Activated gamma-delta T cell treated with anti-CD3 and anti-CD28 coated beads, Interleukin-2, amount 50 U/mL, for 16 hours (primary cell): Measurements from ENCODE around the gene UGT1A7.
"Not testable (repeated sequence)": the region's sequence is repeated elsewhere in the genome, so short reads cannot be mapped to it uniquely, and the experiment has no call there.

Experiments
- DNase-seq: peaks from one replicate; pipeline ENCODE4 v3.0.0-alpha.2; 2020; ENCODE audit warnings: low read depth

Gene UGT1A7

DNA sequence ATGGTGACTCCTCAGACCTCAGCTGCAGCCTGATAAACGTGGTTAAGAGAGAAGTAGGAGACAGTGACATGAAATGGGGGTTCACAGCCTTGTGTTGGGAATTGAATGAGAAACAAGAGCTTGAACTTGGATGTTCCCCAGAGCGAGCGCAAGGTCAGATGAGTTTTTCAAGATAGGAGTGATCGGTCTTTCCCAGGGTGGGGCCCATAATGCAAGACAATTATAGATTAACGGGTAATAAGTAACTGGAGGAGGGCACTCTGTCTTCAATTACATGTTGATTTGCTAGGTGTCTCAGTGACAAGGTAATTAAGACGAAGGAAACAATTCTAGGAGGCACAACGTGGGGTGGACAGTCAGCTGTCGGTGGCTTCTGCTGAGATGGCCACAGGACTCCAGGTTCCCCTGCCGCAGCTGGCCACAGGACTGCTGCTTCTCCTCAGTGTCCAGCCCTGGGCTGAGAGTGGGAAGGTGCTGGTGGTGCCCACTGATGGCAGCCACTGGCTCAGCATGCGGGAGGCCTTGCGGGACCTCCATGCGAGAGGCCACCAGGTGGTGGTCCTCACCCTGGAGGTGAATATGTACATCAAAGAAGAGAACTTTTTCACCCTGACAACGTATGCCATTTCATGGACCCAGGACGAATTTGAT is 31.0 kb downstream of the UGT1A7 start, which contains the start of gene UGT1A5:
UGT1A5 (plus strand) TSS at position 297 of the 651 bp plus-strand sequence; CDS start at position 382, 85 bp downstream.
- DNase-seq = no peak

DNA sequence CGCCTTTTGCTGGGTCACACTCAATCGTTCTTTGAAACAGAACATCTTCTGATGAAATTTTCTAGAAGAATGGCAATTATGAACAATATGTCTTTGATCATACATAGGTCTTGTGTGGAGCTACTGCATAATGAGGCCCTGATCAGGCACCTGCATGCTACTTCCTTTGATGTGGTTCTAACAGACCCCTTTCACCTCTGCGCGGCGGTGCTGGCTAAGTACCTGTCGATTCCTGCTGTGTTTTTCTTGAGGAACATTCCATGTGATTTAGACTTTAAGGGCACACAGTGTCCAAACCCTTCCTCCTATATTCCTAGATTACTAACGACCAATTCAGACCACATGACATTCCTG is 31.5 kb downstream of the UGT1A7 start:
- no peak for DNase-seq

GRCh38 chr2:233714121-233714520 is 32.4 kb downstream of the UGT1A7 start:
- no peak for DNase-seq

GRCh38 chr2:233718552-233718951 is 36.9 kb downstream of the UGT1A7 start, which contains the start of gene UGT1A4:
Gene UGT1A4, plus strand, starts transcription at chr2:233718736. Its CDS starts 85 bp downstream, at chr2:233718821.
- DNase-seq = no peak

DNA sequence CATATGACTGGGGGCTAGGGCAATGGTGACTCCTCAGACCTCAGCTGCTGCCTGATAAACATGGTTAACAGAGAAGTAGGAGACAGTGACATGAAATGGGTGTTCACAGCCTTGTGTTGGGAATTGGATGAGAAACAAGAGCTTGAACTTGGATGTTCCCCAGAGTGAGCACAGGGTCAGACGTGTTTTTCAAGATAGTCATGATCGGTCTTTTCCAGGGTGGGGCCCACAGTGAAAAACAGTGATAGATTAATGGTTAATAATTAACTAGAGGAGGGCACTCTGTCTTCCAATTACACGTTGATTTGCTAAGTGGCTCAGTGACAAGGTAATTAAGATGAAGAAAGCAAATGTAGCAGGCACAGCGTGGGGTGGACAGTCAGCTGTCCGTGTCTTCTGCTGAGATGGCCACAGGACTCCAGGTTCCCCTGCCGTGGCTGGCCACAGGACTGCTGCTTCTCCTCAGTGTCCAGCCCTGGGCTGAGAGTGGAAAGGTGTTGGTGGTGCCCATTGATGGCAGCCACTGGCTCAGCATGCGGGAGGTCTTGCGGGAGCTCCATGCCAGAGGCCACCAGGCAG is 47.1 kb downstream of the UGT1A7 start, which contains the start of gene UGT1A3:
UGT1A3 (plus strand) TSS at position 320 of the 579 bp plus-strand sequence; CDS start at position 405, 85 bp downstream.
- no peak for DNase-seq

GRCh38 chr2:233736868-233737653 is 55.4 kb downstream of the UGT1A7 start:
- not testable (repeated sequence) for DNase-seq

DNA sequence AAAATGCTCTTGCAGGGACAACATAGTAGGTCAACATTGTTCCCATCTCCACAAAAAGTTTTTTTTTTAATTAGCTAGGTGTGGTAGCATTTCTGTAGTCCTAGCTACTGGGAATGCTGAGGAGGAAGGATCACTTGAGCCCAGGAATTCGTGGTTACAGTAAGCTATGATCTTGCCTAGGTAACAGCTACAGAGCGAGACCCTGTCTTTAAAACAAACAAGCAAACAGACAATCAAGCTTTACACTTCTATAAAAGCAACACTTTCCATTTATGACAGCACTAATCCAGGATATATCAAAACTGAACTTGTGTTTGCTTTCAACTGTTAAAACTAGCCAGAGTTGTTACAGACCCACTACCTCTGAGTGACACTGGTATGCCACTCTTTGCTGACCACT is 59.2 kb downstream of the UGT1A7 start:
- DNase-seq = no peak

DNA sequence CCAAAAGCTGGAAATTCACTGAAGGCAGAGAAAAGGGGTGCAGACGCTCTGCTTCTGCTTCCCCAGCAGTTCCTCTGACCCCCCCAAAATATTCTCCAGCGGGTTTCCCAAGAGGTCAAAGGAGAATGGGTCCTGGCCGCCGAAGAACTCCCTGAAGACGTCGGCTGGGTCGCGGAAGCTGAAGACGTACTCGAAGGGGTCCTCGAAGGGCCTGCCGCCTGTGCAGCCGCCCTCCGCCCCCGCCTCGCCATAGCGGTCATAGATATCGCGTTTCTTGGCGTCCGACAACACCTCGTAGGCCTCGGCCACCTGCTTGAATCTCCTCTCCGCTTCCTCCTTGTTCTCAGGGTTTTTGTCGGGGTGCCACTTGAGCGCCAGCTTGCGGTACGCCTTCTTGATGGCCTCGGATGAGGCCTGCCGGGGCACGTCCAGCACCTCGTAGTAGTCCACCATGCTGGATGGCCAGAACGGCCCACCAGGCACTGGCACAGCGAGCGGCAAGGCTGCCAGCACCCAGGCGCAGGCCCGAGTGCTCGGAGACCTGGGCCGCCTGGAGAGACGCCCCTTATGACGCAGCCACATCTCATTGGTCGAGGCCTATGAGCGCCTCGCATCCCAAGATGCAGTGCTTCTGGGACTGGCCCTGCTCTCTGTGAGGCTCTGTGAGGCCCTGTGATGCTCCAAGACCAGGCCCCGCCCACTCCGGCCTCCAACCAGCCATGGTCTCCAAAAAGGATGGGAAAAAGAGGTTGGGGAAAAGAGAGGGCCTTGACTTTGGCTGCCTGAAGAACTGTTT is 62.0 kb downstream of the UGT1A7 start:
- DNase-seq = no peak

DNA sequence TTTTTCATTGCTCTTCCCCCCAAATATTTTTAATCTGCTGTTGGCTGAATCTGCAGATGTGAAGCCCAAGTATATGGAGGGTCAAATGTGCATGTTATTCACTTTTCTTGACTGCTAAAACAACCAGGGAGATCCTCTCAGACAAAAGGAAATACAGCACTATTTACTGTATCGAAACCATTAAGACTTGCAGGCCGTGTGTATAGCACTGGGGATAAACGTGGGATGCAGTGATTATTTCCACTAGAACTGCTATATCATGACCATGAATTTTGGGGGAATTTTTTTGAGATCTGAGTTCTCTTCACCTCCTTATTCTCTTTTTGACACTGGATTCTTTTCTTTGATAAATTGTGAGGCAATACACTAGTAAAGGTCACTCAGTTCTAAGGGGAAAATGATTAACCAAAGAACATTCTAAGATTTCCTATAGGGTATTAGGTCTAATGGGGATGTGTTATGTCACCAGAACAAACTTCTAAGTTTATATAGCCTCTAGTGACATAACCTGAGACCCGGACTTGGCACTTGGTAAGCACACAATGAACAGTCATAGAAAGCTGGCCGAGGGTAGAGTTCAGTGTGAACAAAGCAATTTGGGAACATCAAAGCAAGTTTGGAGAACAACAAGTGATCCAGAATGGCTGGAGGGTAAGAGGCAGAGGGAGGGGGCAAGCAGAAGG is 63.5 kb downstream of the UGT1A7 start:
- no peak for DNase-seq

DNA sequence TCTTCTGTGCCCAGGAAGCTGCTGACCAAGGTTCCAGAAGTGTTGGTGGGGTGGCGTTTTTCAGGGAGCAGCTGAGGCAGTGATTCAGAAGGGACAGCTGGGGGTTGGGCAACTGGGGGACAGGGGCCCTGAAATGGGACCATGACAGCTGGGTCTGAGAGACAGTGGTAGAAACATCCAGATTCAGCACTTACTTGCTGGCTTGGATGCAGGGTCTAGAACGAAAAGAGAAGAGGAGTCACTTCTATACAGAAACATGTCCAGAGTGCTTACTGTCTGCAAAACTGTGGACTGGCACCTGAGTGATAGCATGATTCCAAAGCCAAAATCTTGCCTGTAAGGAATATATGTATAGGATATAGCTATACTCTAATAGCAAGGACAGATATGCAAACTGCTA is 64.1 kb downstream of the UGT1A7 start:
- DNase-seq = not testable (repeated sequence)

DNA sequence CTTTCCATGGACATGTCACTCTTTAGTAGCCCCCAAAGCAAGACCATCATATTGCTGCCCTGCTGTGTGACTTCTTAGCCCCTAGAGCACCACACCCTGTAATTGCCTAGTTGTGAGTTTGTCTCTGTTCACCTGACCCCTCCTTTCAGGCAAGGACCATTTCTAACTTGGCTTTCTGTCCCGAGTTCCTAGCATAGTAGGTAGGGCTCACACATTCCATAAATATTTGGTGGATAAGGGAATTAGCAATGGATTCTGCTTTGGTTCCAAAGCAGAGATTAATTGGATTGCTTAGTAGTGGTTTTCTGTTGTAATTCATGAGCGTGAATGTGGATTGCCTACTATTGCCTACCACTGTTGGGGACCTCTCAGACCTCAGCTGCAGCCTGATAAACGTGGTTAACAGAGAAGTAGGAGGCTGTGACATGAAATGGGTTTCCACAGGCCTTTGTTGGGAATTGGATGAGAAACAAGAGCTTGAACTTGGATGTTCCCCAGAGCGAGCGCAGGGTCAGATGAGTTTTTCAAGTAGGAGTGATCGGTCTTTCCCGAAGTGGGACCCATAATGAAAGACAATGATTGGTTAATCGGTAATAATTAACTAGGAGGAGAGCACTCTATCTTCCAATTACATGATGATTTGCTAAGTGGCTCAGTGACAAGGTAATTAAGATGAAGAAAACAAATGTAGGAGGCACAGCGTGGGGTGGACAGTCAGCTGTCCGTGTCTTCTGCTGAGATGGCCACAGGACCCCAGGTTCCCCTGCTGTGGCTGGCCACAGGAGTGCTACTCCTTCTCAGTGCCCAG is 65.0 kb downstream of the UGT1A7 start:
- DNase-seq = no peak

GRCh38 chr2:233747283-233747544 is 65.5 kb downstream of the UGT1A7 start:
- no peak for DNase-seq

DNA sequence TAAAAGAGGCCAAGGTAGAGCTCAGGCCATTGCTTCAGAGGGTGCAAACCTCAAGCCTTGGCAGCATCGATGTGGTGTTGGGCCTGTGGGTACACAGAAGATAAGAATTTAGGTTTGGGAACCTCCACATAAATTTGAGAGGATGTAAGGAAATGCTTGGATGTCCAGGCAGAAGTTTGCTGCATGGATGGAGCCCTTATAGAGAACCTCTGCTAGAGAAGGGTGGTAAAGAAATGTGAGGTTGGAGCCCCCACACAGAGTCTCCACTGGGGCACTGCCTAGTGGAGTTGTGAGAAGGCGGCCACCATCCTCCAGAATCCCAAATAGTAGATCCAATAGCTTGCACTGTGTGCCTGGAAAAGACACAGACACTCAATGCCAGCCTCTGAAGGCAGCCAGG is 69.0 kb downstream of the UGT1A7 start:
- not testable (repeated sequence) for DNase-seq

DNA sequence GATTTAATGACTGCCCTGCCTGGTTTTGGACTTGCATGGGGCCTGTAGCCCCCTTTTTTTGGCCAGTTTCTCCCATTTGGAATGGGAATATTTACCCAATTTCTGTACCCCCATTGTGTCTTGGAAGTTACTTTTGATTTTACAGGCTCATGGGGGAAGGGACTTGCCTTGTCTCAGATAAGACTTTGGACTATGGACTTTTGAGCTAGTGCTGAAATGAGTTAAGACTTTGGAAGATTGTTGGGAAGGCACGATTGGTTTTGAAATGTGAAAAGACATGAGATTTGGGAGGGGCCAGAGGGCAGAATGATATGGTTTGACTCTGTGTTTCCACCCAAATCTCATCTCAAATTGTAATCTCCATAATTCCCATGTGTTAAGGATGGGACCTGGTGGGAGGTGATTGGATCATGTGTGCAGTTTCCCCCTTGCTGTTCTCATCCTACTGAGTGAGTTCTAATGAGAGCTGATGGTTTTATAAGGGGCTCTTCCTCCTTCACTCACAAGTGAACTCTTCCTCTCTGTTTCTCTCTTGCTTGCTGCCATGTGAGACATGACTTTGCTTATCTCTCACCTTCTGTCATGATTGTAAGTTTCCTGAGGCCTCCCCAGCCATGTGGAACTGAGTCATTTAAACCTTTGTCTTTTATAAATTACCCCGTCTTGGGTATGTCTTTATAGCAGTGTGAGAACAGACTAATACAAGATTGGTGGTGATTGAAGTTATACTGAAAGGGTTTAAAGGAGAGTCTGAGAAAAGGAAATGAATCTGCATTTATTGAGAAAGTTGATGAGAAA is 69.7 kb downstream of the UGT1A7 start:
- DNase-seq = not testable (repeated sequence)

DNA sequence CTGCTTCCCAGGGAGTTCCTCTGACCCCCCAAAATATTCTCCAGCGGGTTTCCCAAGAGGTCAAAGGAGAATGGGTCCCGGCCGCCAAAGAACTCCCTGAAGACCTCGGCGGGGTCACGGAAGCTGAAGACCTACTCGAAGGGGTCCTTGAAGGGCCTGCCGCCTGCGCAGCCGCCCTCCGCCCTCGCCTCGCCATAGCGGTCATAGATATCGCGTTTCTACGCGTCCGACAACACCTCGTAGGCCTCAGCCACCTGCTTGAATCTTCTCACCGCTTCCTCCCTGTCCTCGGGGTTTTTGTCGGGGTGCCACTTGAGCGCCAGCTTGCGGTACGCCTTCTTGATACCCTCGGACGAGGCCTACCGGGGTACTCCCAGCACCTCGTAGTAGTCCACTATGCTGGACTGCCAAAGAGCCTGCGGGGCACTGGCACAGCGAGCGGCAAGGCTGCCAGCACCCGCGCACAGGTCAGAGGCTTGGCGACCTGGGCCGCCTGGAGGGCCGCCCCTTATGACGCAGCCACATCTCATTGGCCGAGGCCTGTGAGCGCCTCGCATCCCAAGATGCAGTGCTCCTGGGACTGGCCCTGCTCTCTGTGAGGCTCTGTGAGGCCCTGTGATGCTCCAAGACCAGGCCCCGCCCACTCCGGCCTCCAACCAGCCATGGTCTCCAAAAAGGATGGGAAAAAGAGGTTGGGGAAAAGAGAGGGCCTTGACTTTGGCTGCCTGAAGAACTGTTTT is 73.3 kb downstream of the UGT1A7 start:
- no peak for DNase-seq

DNA sequence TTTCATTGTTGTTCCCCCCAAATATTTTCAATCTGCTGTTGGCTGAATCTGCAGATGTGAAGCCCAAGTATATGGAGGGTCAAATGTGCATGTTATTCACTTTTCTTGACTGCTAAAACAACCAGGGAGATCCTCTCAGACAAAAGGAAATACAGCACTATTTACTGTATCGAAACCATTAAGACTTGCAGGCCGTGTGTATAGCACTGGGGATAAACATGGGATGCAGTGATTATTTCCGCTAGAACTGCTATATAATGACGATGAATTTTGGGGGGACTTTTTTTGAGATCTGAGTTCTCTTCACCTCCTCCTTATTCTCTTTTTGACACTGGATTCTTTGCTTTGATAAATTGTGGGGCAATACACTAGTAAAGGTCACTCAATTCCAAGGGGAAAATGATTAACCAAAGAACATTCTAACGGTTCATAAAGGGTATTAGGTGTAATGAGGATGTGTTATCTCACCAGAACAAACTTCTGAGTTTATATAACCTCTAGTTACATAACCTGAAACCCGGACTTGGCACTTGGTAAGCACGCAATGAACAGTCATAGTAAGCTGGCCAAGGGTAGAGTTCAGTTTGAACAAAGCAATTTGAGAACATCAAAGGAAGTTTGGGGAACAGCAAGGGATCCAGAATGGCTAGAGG is 74.9 kb downstream of the UGT1A7 start:
- no peak for DNase-seq

DNA sequence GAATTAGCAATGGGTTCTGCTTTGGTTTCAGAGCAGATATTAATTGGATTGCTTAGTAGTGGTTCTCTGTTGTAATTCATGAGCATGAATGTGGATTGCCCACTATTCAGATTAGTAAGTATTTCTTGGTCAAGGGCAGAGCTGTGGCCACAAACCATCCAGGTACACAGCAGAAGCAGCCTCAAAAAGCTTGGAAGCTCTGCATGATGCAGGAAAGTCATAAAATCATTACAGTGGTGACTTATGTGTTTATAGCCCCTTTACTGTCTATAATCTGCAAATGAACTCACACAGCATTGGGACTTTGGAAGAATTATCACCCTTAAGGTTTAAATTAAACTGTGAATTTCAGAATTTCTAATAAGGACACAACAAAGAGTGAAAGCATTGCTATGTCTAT is 76.4 kb downstream of the UGT1A7 start:
- DNase-seq = no peak

- DNase-seq = no peak
Observed at GRCh38 chr2:233758849-233759248, 77.1 kb downstream of the UGT1A7 start.

- DNase-seq = no peak
Observed at GRCh38 chr2:233760043-233760442, 78.3 kb downstream of the UGT1A7 start, which contains the start of gene UGT1A1. Gene UGT1A1, plus strand, starts transcription at chr2:233760270. Its CDS starts 18 bp downstream, at chr2:233760288.
